Measurements from ENCODE around the gene C4orf46.

DNA sequence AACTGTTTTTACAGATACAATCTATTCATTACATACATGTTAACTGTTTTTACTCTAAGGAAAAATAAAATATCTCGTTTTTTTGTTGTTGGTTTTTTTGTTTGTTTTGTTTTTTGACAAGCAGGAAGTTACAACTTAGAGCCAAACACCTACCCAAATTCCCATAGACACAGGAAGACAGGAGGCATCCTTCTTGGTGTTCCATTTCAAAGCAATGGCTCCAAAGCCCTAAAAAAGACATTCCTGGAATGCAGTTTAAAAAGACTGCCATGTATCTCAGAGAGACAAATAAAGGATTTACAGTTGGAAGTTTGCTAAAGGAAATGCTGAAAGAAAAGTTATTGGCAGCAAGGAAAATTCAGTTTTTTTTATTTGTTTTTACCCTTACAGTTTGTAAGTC lies 17.1 kb upstream of the C4orf46 start:
- TF ChIP-seq, protein P1, sequence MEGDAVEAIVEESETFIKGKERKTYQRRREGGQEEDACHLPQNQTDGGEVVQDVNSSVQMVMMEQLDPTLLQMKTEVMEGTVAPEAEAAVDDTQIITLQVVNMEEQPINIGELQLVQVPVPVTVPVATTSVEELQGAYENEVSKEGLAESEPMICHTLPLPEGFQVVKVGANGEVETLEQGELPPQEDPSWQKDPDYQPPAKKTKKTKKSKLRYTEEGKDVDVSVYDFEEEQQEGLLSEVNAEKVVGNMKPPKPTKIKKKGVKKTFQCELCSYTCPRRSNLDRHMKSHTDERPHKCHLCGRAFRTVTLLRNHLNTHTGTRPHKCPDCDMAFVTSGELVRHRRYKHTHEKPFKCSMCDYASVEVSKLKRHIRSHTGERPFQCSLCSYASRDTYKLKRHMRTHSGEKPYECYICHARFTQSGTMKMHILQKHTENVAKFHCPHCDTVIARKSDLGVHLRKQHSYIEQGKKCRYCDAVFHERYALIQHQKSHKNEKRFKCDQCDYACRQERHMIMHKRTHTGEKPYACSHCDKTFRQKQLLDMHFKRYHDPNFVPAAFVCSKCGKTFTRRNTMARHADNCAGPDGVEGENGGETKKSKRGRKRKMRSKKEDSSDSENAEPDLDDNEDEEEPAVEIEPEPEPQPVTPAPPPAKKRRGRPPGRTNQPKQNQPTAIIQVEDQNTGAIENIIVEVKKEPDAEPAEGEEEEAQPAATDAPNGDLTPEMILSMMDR (IDR thresholded peaks at IDR 0.05; ENCODE audit: low read depth, low read length): no peak
- TF ChIP-seq MYC (IDR thresholded peaks at IDR 0.05; ENCODE audit: low read depth, low read length): no peak

Data from NB4 (cell line).